Transverse colon (tissue), 4 donors: ENCODE data around the gene ZBTB9.
"Not testable (repeated sequence)": the region's sequence is repeated elsewhere in the genome, so short reads cannot be mapped to it uniquely, and the experiment has no call there.

Source experiments
- CTCF ChIP-seq, 5 experiments: fragments of 200-600 bp in 3 of 5; fragments of 450-650 bp in 2 of 5; sonication (generic) in 3 of 5; IDR thresholded peaks; 1 replicate in 2 of 5; 2 replicates in 3 of 5; pipeline ENCODE4 v1.5.1; 2016 to 2017; ENCODE audit warnings: antibody characterized with exemption in 5 of 5, inconsistent platforms in 3 of 5, mild to moderate bottlenecking in 2 of 5, moderate library complexity in 1 of 5
- POLR2A ChIP-seq: fragments of 450-650 bp; IDR thresholded peaks from one replicate; pipeline ENCODE4 v1.6.1; 2016; ENCODE audit warnings: antibody characterized with exemption, mild to moderate bottlenecking, moderate library complexity
- POLR2AphosphoS5 ChIP-seq, 3 donors: sonication (generic); formaldehyde crosslinking; IDR thresholded peaks; one replicate each; pipeline ENCODE4 v1.6.1; 2016; ENCODE audit warnings: antibody characterized with exemption in 3 of 3

- not testable (repeated sequence) for TF ChIP-seq CTCF (IDR thresholded peaks at IDR 0.05); POLR2A; POLR2AphosphoS5 (IDR thresholded peaks at IDR 0.05)
Measured at GRCh38 chr6:33485680-33486079, 31.3 kb downstream of the ZBTB9 start.
